Right lobe of liver (tissue), 4 donors: ENCODE measurements around the gene GKN1.

ENCODE experiments used
- POLR2A ChIP-seq: fragments of 450-650 bp; IDR thresholded peaks from one replicate; pipeline ENCODE4 v1.6.1; 2017; ENCODE audit warnings: antibody characterized with exemption, mild to moderate bottlenecking
- TF ChIP-seq, protein P1 (sequence below), 4 donors: fragments of 200-600 bp in 3 of 4; fragments of 450-650 bp in 1 of 4; IDR thresholded peaks; one replicate each; pipeline versions ENCODE4 v1.5.1 to v1.8.0; 2016 to 2022; ENCODE audit warnings: antibody characterized with exemption in 4 of 4, mild to moderate bottlenecking in 2 of 4
- donor health status: DM: no; HTN: no; CAD: no.
- donor health status: DM: no; HTN: no; CAD: no.
- donor health status: DM: no; HTN: yes; CAD: no.

DNA sequence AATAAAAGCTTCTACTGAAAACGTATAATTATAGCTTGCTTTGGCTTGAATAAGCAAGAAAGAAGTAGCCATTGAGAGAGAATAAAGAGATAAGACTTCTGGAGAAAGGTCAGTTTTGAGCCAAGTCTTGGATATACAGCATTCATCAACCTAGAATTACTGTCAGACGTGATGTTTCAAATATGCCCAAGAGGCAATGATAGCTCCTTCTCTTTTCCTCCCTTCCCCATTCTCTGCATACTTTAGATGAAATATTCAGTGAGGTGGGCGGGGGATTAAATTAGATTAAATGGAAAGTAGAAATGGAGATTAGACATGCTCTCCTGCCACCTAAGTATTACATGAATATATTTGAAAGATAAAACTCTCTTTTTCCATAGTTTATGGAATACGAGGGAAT, 47.3 kb downstream of the GKN1 start:
- TF ChIP-seq, protein P1, sequence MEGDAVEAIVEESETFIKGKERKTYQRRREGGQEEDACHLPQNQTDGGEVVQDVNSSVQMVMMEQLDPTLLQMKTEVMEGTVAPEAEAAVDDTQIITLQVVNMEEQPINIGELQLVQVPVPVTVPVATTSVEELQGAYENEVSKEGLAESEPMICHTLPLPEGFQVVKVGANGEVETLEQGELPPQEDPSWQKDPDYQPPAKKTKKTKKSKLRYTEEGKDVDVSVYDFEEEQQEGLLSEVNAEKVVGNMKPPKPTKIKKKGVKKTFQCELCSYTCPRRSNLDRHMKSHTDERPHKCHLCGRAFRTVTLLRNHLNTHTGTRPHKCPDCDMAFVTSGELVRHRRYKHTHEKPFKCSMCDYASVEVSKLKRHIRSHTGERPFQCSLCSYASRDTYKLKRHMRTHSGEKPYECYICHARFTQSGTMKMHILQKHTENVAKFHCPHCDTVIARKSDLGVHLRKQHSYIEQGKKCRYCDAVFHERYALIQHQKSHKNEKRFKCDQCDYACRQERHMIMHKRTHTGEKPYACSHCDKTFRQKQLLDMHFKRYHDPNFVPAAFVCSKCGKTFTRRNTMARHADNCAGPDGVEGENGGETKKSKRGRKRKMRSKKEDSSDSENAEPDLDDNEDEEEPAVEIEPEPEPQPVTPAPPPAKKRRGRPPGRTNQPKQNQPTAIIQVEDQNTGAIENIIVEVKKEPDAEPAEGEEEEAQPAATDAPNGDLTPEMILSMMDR (IDR thresholded peaks at IDR 0.05): no peak
- no peak for TF ChIP-seq POLR2A
